DMS153 (cell line): ENCODE measurements around the gene HNRNPUL1.

ENCODE experiments used
- DNase-seq: peaks from one replicate; lab custom pipeline; 2025; lab: John Stamatoyannopoulos, UW

HNRNPUL1 gene

DNA sequence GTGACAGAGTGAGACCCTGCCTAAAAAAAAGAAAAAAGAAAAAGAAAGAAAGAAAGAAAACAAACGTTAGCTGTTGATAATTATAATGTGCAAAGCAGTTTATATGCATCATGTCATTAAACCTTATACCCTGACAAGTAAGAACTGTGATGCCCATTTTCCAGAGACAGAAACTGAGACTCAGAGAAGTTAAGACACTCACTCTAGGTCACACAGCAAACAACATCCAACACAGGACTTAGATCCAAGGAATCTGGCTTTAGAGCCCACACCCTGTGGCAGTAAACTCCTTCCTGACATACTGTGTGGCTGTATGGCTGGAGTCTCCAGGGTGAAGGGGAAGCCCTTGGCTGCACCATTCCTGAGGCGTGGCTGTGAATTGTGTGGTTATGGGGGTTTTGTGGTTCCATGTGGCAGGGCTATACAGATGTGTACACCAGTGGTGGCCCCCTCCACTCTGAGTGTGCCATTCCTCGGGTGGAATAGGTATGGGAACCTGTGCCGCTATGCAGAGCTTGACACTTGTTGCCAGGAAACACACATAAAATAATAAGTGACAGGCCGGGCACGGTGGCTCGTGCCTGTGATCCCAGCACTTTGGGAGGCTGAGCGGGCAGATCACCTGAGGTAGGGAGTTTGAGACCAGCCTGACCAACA, 29.5 kb upstream of the HNRNPUL1 start:
- DNase-seq = no peak

DNA sequence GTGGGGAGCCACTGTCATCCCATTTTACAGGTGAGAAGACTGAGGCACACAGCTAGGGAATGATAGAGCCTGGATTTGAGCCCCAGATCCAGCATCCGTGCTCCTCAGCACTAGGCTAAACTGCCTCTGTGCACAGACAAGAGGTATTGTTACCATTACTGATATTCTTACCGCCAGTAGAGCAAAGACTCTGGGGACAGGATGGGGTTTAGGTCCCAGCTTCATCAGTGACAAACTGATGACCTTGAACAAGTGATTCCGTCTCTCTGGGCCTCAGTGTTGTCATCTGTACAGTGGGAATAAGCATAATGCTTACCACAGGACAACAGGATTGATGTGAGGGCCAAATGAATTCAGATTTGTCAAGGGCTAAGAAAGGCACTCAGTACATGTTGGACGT, 28.7 kb upstream of the HNRNPUL1 start:
- DNase-seq = no peak

DNA sequence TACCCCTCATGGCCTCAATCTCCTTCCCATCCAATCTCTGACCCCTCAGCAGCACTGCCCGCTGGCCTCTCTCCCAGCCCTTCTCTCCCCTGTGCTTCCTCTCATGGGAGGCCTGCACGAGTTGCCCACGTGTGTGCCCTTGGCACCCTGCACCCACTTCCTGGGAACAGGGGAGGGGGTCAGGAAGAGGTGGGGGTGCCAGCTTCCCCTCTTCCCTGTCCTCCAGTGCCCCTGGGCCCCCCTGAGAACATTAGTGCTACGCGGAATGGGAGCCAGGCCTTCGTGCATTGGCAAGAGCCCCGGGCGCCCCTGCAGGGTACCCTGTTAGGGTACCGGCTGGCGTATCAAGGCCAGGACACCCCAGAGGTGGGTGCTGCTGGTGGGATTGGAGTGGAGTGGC, 25.9 kb upstream of the HNRNPUL1 start:
- DNase-seq = no peak

DNA sequence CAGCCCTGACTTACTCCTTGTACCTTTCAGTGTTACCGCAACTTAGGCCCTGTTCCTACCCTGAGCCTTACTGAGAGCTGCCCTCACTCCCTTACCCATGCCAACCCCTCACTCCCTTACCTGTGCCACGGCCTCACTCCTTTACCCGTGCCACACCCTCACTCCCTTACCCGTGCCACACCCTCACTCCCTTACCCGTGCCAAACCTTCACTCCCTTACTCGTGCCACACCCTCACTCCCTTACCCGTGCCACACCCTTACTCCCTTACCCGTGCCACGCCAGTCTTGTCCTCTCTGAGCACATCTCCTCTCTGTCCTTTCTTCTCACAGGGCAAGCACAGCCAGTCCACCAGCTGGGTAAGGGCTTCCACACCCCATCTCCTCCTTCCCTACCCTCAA, 24.8 kb upstream of the HNRNPUL1 start:
- no peak for DNase-seq

DNA sequence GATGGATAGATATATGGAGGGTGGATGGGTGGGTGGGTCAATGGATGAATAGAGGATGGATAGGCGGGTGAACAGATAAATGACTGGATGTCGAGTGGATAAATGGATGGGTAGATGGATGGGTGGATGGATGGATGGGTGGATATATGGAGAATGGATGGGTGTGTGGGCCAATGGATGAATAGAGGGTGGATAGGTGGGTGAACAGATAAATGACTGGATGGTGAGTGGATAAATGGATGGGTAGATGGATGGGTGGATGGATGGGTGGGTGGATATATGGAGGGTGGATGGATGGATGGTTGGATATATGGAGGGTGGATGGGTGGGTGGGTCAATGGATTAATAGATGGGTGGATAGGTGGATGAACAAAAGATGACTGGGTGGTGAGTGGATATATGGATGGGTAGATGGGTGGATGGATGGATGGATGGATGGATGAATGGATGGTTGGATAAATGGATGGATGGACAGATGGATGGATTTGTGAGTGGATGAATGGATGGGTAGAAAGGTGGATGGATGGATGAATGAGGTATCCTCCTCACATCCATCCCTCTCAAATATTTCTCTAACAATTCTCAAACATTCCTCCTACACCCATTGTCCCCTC, 24.1 kb upstream of the HNRNPUL1 start:
- no peak for DNase-seq

DNA sequence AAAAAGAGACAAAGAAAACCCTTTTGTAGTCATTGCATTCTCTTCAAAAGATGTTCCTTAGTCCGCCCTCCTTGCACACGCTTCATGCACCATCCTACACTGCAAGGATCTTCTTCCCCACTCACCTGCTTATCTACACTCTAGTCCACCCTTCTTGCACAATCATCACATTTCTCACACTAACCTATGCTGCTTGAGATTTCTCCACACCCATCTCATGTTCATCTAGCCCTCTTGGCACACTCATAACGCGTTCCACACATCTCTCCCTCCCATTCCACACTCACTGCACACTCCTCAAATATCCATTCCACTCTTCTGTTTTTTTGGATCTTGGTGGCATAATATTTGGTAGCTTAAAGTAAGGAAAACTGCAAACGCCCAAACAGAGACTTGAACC, 22.3 kb upstream of the HNRNPUL1 start:
- DNase-seq = no peak

DNA sequence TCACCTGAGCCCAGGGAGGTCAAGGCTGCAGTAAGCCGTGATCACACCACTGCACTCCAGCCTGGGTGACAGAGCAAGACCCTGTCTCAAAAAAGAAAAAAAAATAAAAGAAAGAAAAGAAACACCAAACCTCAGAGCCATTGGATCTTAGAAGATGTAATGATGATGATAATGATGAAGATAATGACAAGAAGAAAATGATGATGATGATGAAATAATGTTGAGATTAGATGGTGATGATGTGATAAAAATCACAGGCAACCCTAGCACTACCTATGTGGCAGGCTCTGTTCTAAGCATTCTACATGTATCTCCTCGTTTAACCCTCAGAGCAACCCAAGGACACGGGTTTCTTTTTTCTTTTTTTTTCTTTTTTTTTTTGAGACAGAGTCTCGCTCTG, 20.1 kb upstream of the HNRNPUL1 start:
- DNase-seq = no peak

DNA sequence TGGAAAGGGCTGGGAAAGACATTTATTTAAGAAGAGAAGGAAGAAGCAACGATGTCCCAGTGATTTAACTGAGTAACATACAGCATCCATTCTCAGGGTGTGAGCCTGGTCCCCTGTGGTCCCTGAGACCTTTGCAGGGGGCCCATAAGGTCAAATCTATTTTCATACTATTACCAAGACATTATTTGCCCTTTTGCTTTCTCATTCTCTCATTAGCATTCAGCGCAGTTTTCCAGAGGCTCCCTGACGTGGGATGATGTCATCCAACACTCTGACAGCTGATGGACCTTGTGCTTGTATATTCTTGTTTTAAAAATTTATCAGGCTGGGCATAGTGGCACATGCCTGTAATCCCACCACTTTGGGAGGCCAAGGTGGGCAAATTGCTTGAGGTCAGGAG, 18.3 kb upstream of the HNRNPUL1 start:
- DNase-seq = no peak

DNA sequence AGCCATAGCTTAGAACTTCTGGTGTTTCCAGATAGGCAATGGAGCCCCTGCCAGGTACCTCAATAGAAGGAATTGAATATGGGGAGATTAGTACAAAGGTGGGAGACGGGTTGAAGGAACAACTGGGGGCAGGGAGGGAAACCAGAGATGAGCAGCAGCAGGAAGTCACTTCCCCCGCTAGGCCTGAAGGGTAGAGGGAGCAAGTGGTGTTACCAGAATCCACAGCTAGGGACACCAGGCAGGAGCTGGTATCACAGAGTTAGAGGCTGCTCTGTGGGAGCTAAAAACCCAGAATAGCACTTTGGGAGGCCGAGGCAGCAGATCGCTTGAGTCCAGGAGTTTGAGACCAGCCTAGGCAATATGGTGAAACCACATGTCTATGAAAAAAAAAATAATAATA, 15.3 kb upstream of the HNRNPUL1 start:
- no peak for DNase-seq

DNA sequence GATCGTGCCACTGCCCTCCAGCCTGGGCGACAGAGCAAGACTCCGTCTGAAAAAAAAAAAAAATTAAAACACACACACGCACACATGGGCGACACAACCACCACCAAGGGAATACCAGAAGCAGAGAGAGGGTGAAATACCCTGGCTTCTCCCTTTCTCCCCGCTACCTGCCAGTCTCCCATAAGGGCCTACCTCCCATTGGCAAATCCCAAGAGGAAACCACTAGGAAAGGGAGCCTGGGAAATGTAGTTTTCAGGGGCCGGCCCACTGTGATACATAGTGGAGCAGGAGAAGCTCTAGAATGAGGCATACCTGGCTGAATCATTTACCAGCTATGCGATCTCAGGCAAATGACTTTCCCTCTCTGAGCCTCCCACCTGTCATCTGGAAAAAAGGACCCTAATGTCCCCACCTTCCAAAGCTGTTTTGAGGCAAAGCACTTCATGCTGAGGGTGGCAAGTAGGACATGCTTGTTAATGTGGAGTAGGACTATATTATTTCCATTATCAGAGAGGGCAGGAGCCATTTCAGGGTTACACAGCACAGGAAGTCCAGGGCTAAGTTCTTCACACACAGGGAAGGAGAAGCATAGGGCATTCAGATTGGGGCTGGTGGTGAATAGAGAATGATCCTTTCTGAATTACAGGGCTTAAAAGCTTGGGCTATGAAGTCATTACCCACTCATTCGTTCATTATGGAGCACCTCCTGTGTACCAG, 14.3 kb upstream of the HNRNPUL1 start:
- DNase-seq = no peak

DNA sequence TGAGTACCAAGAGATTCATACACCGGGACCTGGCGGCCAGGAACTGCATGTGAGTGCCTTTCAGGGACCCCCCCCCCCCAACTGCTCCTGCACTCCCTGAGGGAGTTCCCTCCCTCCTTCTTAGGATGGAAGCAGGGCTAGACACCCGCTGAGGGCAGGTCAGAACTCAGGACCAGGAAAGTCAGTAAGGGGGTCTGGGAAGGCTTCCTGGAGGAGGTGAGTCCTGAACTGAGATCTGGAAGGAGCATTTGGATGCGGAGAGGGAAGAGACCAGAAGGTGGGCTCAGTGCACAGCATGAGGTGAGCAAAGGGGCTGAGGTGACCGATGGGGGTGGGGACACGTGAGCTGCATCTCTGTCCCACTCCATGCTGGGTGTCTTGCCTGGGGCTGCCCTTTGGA, 10.5 kb upstream of the HNRNPUL1 start:
- no peak for DNase-seq

DNA sequence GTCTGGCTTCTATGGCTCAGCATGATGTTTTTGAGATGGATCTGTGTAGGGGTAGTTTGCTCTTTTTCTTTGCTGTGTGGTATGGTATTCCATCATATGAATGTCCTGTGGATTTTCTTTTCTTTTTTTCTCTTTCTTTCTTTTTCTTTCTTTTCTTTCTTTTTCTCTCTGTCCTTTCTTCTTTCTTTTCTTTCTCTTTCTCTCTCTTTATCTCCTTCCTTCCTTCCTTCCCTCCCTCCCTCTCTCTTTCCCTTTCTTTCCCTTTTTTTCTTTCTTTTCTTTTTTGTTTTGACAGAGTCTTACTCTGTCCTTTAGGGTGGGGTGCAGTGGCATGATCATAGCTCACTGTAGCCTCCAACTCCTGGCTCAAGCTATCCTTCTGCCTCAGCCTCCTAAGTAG, 9.0 kb upstream of the HNRNPUL1 start:
- no peak for DNase-seq

DNA sequence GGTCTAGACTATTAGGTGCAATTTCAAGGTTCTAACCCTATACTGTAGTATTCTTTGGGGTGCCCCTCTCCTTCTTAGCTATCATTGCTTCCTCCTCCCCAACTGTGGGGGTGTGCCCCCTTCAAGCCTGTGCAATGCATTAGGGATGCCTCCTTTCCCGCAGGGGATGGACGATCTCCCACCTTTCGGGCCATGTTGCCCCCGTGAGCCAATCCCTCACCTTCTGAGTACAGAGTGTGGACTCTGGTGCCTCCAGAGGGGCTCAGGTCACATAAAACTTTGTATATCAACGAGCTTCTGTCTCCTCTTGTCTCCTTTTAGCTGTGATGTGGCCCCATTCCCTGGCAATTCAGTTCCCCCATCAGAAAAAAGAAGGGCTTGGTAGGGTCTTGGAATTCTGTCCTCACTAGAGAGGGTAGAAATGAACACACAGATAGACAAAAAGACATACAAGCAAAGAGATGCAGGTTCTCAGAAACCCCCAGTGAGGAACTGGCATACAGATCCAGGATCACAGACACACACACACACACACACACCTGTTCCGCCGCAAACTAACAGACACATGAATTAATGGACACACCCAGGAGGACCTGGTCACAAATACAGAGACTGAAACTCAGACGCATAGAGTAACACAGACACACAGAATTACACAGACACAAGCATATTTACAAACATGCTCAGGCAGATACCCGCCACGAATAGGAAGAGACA, 2.5 kb upstream of the HNRNPUL1 start:
- DNase-seq = no peak

DNA sequence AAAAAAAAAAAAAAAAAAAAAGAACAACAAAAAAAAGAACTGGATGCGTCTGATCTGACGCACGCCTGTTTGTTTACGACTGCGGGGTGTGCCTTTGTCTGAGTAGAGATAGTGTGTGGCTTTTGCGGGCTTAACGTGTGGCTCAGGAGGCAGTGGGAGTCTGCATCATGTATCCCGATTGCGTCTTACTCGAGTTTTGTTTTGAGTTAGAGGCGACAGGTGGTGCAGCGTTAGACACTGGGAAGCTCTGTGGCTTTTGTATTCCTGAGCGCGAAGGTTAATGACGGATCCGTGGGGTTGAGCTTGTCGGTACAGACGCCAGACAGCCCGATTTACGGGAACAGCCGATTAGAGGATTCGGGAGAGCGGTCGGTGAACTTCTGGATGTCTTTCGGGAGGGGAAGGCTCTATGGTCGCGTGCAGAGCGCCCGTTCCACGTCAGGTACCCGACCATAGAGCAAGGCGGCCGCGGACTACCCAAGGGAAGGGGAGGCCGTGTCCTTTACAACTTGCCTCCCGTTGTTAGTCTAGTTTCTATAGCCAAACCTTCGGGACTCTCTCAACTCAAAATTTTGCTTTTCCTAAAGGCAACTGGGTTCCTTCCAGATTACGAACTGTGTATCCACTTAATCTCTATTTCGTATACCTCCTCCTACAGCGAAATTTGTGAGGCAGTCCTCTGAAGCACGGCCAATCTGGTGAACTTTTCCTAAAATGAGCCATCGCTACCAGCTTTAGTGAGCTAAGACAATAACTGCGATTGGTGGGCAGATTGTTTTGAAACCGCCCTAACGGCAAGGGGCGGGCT, 926 bp upstream of the HNRNPUL1 start:
- no peak for DNase-seq

DNA sequence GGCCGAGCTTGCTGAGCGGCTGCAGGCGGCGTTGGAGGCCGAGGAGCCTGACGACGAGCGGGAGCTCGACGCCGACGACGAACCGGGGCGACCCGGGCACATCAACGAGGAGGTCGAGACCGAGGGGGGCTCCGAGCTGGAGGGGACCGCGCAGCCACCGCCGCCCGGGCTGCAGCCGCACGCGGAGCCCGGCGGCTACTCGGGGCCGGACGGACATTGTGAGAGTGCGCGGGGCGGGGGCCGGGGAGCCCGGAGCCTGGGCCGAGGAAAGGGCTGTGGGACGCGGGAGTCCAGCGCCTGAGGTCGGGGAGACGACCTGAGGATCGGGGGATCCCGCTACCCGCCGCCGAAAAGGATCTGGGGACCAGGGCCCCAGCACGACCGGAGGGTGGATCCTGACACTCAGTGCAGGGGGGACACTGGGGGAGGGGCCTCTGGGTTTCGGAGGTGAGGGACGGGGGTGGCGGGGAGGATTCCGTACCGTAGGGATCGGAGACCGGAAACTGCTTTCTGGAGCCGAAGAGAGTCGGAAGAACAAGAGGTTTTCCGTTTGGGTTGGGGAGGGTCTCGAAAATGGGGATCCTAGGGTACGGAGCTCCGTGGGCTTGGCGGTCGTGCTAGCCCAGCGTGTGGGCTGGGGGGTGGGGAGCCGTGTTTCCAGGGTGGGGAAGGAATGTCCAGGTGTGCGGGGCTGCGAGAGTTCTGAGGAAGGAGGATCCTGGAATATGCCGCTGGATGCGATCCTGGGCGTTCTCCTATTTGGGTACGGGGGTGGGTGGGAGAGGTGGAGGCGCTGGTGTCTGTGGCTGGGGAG, 616 bp downstream of the HNRNPUL1 start:
- DNase-seq = no peak

DNA sequence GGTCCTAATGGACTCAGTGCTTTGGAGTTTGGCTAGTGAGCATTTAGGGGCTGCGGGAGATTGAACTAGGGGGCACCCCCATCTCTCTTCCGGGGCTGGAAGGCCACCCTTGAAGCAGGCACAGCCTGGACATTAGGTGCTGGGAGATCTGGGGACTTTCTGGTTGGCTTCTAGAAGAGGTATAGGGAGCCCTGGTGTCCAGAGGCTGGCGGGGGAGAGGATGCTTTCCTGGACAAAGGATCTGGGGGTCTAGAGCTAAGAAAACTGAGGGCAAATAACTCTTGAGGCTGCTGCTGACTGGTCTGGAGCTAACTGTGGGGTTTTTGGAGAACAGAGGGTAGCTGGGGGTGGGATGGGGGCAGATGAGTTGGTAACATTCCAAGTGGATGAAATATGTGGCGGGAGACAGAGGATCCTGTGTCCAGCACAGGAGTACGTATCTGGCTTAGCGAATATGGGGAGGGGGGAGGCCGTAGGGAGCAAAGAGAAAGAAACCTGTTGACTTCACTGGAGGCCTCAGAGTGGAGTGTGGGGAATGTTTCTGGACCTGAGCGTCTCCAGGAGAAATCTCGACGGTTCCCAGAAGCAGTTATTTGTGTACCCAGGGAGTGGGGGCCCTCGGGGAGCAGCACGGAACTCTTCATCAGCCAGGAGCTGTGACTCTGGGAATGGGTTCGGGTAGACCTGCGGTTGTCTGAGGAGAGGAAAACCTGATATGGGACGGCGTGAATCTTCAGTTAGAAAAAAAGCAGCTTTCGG, 1.4 kb downstream of the HNRNPUL1 start:
- DNase-seq = no peak

DNA sequence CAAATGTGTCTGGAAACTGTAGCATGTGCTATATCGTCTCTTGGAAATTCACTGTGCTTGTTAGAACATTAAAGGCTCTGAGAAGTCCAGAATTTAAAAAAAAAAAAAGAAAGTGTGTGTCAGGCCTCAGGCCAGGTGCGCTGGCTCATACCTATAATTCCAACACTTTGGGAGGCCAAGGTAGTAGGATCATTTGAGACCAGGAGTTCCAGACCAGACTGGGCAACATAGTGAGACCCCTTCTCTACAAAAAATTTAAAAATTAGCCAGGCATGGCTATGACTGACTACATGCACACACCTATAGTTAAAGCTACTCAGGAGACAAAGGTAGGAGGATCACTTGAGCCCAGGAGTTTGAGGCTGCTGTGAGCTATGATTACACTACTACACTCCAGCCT, 4.9 kb downstream of the HNRNPUL1 start:
- DNase-seq = no peak

DNA sequence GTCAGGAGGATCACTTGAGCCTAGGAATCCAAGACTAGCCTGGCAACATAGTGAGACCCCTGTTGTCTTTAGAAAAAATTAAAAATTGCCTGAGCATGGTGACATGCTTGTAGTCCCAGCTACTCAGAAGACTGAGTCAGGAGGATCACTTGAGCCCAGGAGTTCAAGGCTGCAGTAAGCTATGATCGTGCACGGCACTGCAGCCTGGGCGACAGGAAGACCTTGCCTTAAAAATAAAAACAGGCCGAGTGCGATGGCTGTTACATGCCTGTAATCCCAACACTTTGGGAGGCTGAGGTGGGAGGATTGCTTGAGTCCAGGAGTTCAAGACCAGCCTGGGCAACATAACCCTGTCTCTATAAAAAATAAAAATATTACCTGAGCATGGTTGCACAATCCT, 5.4 kb downstream of the HNRNPUL1 start:
- DNase-seq = no peak

DNA sequence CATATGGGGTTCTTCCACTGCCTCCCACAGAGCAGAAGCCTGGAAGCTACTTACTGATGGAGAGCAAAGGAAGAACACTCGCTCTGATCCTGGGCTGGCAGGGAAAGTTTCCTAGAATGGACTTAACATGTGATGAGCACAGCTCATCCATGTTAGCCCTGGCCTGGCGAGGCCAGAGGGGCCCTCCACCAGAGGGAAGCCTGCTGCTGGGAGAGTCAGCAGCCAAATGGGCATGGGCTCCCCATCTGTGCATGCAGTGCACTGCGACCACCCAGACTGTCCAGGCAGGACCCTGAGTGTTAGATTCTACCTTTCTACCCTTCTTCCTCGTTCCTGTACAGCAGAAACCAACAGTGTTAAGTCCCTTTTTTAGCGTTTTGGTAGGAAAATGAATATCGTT, 8.9 kb downstream of the HNRNPUL1 start:
- no peak for DNase-seq

DNA sequence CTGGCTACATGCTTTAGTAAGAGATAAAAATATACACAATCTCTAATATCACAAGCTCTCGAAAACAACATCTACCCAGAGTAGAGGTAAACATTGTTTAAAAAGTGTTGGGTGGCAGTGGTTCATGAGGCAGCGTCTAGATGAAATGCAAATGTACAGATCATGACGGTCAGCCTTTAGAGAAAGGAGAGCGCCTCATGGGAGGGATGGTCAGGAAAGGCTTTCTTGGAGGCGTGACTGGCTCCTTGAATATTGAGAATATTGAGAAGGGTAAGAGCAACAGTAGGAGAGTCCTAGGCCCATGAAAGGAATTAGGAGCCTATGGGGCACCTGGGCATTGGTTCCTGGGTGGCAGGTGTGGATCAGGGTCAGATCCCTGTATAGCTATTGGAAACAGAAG, 10.6 kb downstream of the HNRNPUL1 start:
- no peak for DNase-seq

DNA sequence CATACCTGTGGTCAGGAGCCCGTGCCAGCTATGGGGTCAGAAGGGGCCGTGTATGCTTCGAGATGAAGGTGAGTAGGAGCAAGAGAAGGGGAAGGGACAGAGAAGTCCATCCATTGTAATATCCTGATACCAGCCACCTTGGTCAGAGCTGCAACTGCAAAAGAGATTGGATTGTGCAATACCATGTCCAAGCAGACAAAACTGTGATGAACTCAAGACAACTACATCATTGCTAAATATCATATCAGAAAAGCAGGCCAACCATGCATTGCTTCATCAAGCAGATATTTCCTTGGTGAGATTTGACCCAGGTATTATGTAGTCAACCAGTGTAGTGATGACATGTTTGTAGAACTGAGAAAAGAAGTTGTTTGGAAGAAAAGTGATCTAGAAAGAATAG, 12.1 kb downstream of the HNRNPUL1 start:
- no peak for DNase-seq
